SK-N-SH (cell line): ENCODE data around the gene ERGIC1. TPM values are rescaled to one million over a fixed set of nuclear protein-coding genes. Genes with fewer than 3 reads are reported as not detected.

Experiments used
- CTCF ChIA-PET: fragments of 300-600, 350-600 bp; formaldehyde crosslinking; extraction: SDS; loops from one replicate; lab custom pipeline; 2021; lab: Yijun Ruan, JAX
- POLR2A ChIA-PET: fragments of 350-600 bp; sonication (Branson Sonifier 250); formaldehyde crosslinking; extraction: SDS; loops from one replicate; lab custom pipeline; 2020; ENCODE audit warnings: antibody characterized with exemption, inconsistent platforms; lab: Yijun Ruan, JAX
- DNase-seq: peaks from one replicate; pipeline ENCODE4 v3.0.0; 2012
- H2AFZ ChIP-seq: fragments of 200-600 bp; sonication (generic); 2 replicates; pipeline ENCODE4 v1.8.1; 2016; ENCODE audit warnings: antibody characterized with exemption, mild to moderate bottlenecking, low read depth
- H3F3A ChIP-seq: fragments of 200-600 bp; sonication (generic); replicated peaks from 2 replicates; pipeline ENCODE3; 2016; ENCODE audit warnings: antibody characterized with exemption, mild to moderate bottlenecking; ENCODE audit not compliant: insufficient read depth
- H3K27ac ChIP-seq, 2 experiments: fragments of 200-500 bp in 1 of 2; fragments of 200-600 bp in 1 of 2; sonication (Bioruptor generic) in 1 of 2; sonication (generic), shearing (Covaris generic) in 1 of 2; 2 replicates each; pipeline versions ENCODE4 v1.5.1 to v1.6.1; 2014 to 2016; ENCODE audit warnings: low read depth in 2 of 2, inconsistent platforms in 1 of 2, low read length in 1 of 2, mild to moderate bottlenecking in 1 of 2, mixed read lengths in 1 of 2
- H3K27me3 ChIP-seq: fragments of 200-600 bp; sonication (generic), shearing (Covaris generic); 2 replicates; pipeline ENCODE4 v1.6.1; 2016; ENCODE audit warnings: mixed run types; ENCODE audit not compliant: insufficient read depth
- H3K36me3 ChIP-seq, 2 experiments: fragments of 200-500 bp in 1 of 2; fragments of 200-600 bp in 1 of 2; sonication (Bioruptor generic) in 1 of 2; sonication (generic) in 1 of 2; replicated peaks in 1 of 2; 2 replicates each; pipeline versions ENCODE3 to v1.5.1; 2014 to 2016; ENCODE audit warnings: low read length in 1 of 2, mild to moderate bottlenecking in 1 of 2; ENCODE audit not compliant: insufficient read depth in 2 of 2, control insufficient read depth in 1 of 2
- H3K4me1 ChIP-seq, 2 experiments: fragments of 200-500 bp in 1 of 2; fragments of 200-600 bp in 1 of 2; sonication (Bioruptor generic) in 1 of 2; sonication (generic), shearing (Covaris generic) in 1 of 2; 2 replicates each; pipeline versions ENCODE4 v1.5.1 to v1.6.1; 2014 to 2016; ENCODE audit warnings: low read depth in 1 of 2, low read length in 1 of 2, mixed run types in 1 of 2; ENCODE audit not compliant: insufficient read depth in 2 of 2, control insufficient read depth in 1 of 2
- H3K4me2 ChIP-seq: fragments of 200-600 bp; sonication (generic), shearing (Covaris generic); 2 replicates; pipeline ENCODE4 v1.6.1; 2017; ENCODE audit warnings: mixed run types
- H3K4me3 ChIP-seq, 2 experiments: fragments of 200-500 bp in 1 of 2; fragments of 200-600 bp in 1 of 2; sonication (Bioruptor generic) in 1 of 2; sonication (generic), shearing (Covaris generic) in 1 of 2; 2 replicates each; pipeline versions ENCODE4 v1.5.1 to v1.8.1; 2014 to 2016; ENCODE audit warnings: low read depth in 2 of 2, inconsistent platforms in 1 of 2, low read length in 1 of 2, mild to moderate bottlenecking in 1 of 2, mixed read lengths in 1 of 2, moderate library complexity in 1 of 2
- H3K79me2 ChIP-seq: fragments of 200-600 bp; sonication (generic); 2 replicates; pipeline ENCODE4 v1.8.1; 2017; ENCODE audit warnings: mild to moderate bottlenecking; ENCODE audit not compliant: insufficient read depth
- H3K9ac ChIP-seq: fragments of 200-600 bp; sonication (generic); 2 replicates; pipeline ENCODE4 v1.6.1; 2017; ENCODE audit warnings: mixed run types
- H3K9me2 ChIP-seq: fragments of 200-600 bp; sonication (generic); 2 replicates; pipeline ENCODE4 v1.6.1; 2017; ENCODE audit warnings: mixed run types
- H3K9me3 ChIP-seq: fragments of 200-600 bp; sonication (generic); 2 replicates; pipeline ENCODE4 v1.6.1; 2017; ENCODE audit warnings: mixed run types, mild to moderate bottlenecking, moderate library complexity
- H4K20me1 ChIP-seq: fragments of 200-600 bp; sonication (generic); 2 replicates; pipeline ENCODE4 v1.6.1; 2017; ENCODE audit warnings: mild to moderate bottlenecking, mixed run types; ENCODE audit not compliant: insufficient read depth
- CHD2 ChIP-seq: fragments of 150-350 bp; IDR thresholded peaks from 2 replicates; pipeline ENCODE4 v1.6.1; 2018; ENCODE audit warnings: low read length; ENCODE audit not compliant: partially characterized antibody
- CTCF ChIP-seq: fragments of 200-600 bp; sonication (generic); IDR thresholded peaks from 2 replicates; pipeline ENCODE4 v1.6.1; 2017; ENCODE audit warnings: antibody characterized with exemption, mild to moderate bottlenecking, moderate library complexity
- ELF1 ChIP-seq: IDR thresholded peaks from 2 replicates; pipeline ENCODE4 v1.4.0; 2012
- FOXJ3 ChIP-seq: sonication (generic); formaldehyde crosslinking; IDR thresholded peaks from 2 replicates; pipeline ENCODE4 v1.5.1; 2020; ENCODE audit warnings: mild to moderate bottlenecking, missing genetic modification reagents
- FOXM1 ChIP-seq: IDR thresholded peaks from 2 replicates; pipeline ENCODE4 v1.4.0; 2012; ENCODE audit warnings: low read depth, mild to moderate bottlenecking
- GATA2 ChIP-seq: sonication (generic); formaldehyde crosslinking; IDR thresholded peaks from 2 replicates; pipeline ENCODE4 v1.5.0; 2020; ENCODE audit warnings: mild to moderate bottlenecking, missing genetic modification reagents
- IRF3 ChIP-seq: fragments of 150-350 bp; IDR thresholded peaks from 2 replicates; pipeline ENCODE4 v1.6.1; 2016; ENCODE audit warnings: mild to moderate bottlenecking, low read depth, low read length
- MXI1 ChIP-seq: IDR thresholded peaks from 2 replicates; pipeline ENCODE4 v1.6.1; 2012; ENCODE audit warnings: mild to moderate bottlenecking, low read depth, low read length, improper control_type of control experiment
- NRF1 ChIP-seq: IDR thresholded peaks from 2 replicates; pipeline ENCODE4 v1.6.1; 2012; ENCODE audit warnings: low read depth, mild to moderate bottlenecking, low read length
- PBX3 ChIP-seq: IDR thresholded peaks from 2 replicates; pipeline ENCODE4; 2012
- RAD21 ChIP-seq: IDR thresholded peaks from 2 replicates; pipeline ENCODE4 v1.6.1; 2012; ENCODE audit warnings: mild to moderate bottlenecking, low read length
- REST ChIP-seq: IDR thresholded peaks from 2 replicates; pipeline ENCODE4 v1.6.1; 2012; ENCODE audit warnings: mild to moderate bottlenecking, low read depth, low read length, moderate library complexity
- TCF12 ChIP-seq: IDR thresholded peaks from 2 replicates; pipeline ENCODE4 v1.4.0; 2012
- USF1 ChIP-seq: IDR thresholded peaks from 2 replicates; pipeline ENCODE4 v1.4.0; 2012; ENCODE audit warnings: low read depth, borderline replicate concordance
- WGBS: methylation state at CpG from one replicate; pipeline ENCODE4 v1.1.6; 2017; ENCODE audit warnings: low lambda C conversion rate; 5-methylcytosine and 5-hydroxymethylcytosine counted together
- polyA plus RNA-seq, 3 experiments: library from polyadenylated mRNA; depleted of rRNA; stranded (reverse); fragments of >200 nt; gene quantifications; 2 replicates each; pipeline ENCODE4 v1.2.3, GENCODE V29; 2012

ERGIC1 gene
- polyA plus RNA-seq, 1 of the 3 experiments (the other 2 are of a cell fraction) = 101 TPM

GRCh38 chr5:172823840-172824362 lies 10.2 kb upstream of the ERGIC1 start (continued):
- no peak for TF ChIP-seq CTCF
- TF ChIP-seq CHD2 = no peak
- TF ChIP-seq USF1 = no peak
- TF ChIP-seq ELF1 = no peak
- TF ChIP-seq MXI1 = no peak
- TF ChIP-seq REST = no peak

GRCh38 chr5:172825610-172826204 lies 8.3 kb upstream of the ERGIC1 start:
- H3K4me3 ChIP-seq = no peak overlapping the region
- no peaks in the 10 kb centered on the region for H3K9me3 ChIP-seq
- POLR2A ChIA-PET = no interaction called here
- H4K20me1 ChIP-seq = no peaks in the 10 kb centered on the region
- WGBS = 24% methylated on average over 2 of the region's 2 CpGs
- no peak overlapping the region for H3K9ac ChIP-seq
- H3K36me3 ChIP-seq = no peaks in the 10 kb centered on the region
- no peak overlapping the region for H3K27ac ChIP-seq
- no peak for DNase-seq
- H2AFZ ChIP-seq = no peak overlapping the region
- CTCF ChIA-PET = interaction anchor here (1.0 to 1.8 kb wide), 2 partner anchors 11 to 375 kb away, joined by 3 to 4 read pairs; no protein-coding TSS in a partner anchor
- no peaks in the 10 kb centered on the region for H3F3A ChIP-seq
- TF ChIP-seq FOXJ3 (CRISPR knock-in tag) (no peak), RAD21 (no peak), NRF1 (no peak), MXI1 (no peak), TCF12 (no peak), FOXM1 (no peak), PBX3 (no peak), IRF3 (no peak), GATA2 (no peak)
- no peaks in the 10 kb centered on the region; a peak in 1 of 4 replicates for H3K4me1 ChIP-seq
- H3K79me2 ChIP-seq = no peaks in the 10 kb centered on the region
- H3K9me2 ChIP-seq = no peaks in the 10 kb centered on the region
- H3K4me2 ChIP-seq = no peak overlapping the region
- no peaks in the 10 kb centered on the region for H3K27me3 ChIP-seq
